ENCODE measurements around the gene ZNHIT2. TPM values are rescaled to one million over a fixed set of nuclear protein-coding genes. Genes with fewer than 3 reads are reported as not detected.
"Not testable (repeated sequence)": the region's sequence is repeated elsewhere in the genome, so short reads cannot be mapped to it uniquely, and the experiment has no call there.

ZNHIT2 gene
- total RNA-seq, 1 donor from 2014 or later = 5.8 TPM

GRCh38 chr11:65124480-65125196 lies 7.1 kb upstream of the ZNHIT2 start:
- intact Hi-C loops (cut with DNase I) = loop anchor here (5.0 kb wide), 1 partner anchor 202 kb away; the partner anchor contains the start of gene PPP2R5B
- ATAC-seq (no peak), DNase-seq (ENCODE audit: missing footprints) (no peak)

- peak; percentile 93 for ATAC-seq
- DNase-seq (ENCODE audit: missing footprints) = peak; percentile 100
- intact Hi-C loops (cut with DNase I) = no loop called here
Observed at GRCh38 chr11:65121865-65122696, 4.6 kb upstream of the ZNHIT2 start, which contains the start of the genes FAU and MRPL49. FAU (minus strand) TSS chr11:65122134; CDS start chr11:65121813, 321 bp downstream. MRPL49 (plus strand) TSS chr11:65122321; CDS start chr11:65122347, 26 bp downstream.

- intact Hi-C loops (cut with DNase I) = no loop called here
- ATAC-seq = no peak
- DNase-seq (ENCODE audit: missing footprints) = no peak
Observed at GRCh38 chr11:65121447-65121864, 4.0 kb upstream of the ZNHIT2 start.

- intact Hi-C loops (cut with DNase I) = no loop called here
- DNase-seq (ENCODE audit: missing footprints) = no peak
- ATAC-seq = no peak
Observed at GRCh38 chr11:65120831-65121230, 3.3 kb upstream of the ZNHIT2 start.

GRCh38 chr11:65119670-65119995 lies 2.1 kb upstream of the ZNHIT2 start:
- ATAC-seq = no peak
- no peak for DNase-seq (ENCODE audit: missing footprints)
- intact Hi-C loops (cut with DNase I) = no loop called here

GRCh38 chr11:65118891-65119669 lies 1.6 kb upstream of the ZNHIT2 start:
- intact Hi-C loops (cut with DNase I); ATAC-seq; DNase-seq (ENCODE audit: missing footprints): not testable (repeated sequence)

- no peak for ATAC-seq
- no peak for DNase-seq (ENCODE audit: missing footprints)
- intact Hi-C loops (cut with DNase I) = no loop called here
Observed at GRCh38 chr11:65118097-65118837, 766 bp upstream of the ZNHIT2 start.

GRCh38 chr11:65116370-65117205 lies 913 bp downstream of the ZNHIT2 start:
- no peak for ATAC-seq
- intact Hi-C loops (cut with DNase I) = loop anchor here (1.0 kb wide), 1 partner anchor 32 kb away; the partner anchor contains the start of genes CDCA5 and ZFPL1
- no peak for DNase-seq (ENCODE audit: missing footprints)

GRCh38 chr11:65115361-65116082 lies 2.0 kb downstream of the ZNHIT2 start:
- ATAC-seq = no peak
- intact Hi-C loops (cut with DNase I) = no loop called here
- DNase-seq (ENCODE audit: missing footprints) = no peak

GRCh38 chr11:65114538-65115171 lies 2.8 kb downstream of the ZNHIT2 start:
- DNase-seq (ENCODE audit: missing footprints) (no peak), ATAC-seq (no peak)
- intact Hi-C loops (cut with DNase I) = loop anchor here (5.0 kb wide), 1 partner anchor 148 kb away; the partner anchor contains the start of gene POLA2

GRCh38 chr11:65113839-65114238 lies 3.7 kb downstream of the ZNHIT2 start:
- no peak for ATAC-seq
- DNase-seq (ENCODE audit: missing footprints) = no peak
- intact Hi-C loops (cut with DNase I) = loop anchor here (5.0 kb wide), 1 partner anchor 148 kb away; the partner anchor contains the start of gene POLA2

- ATAC-seq (no peak), DNase-seq (ENCODE audit: missing footprints) (no peak)
- intact Hi-C loops (cut with DNase I) = loop anchor here (5.0 kb wide), 1 partner anchor 149 kb away; the partner anchor contains the start of gene POLA2
Observed at GRCh38 chr11:65113361-65113756, 4.1 kb downstream of the ZNHIT2 start.

GRCh38 chr11:65112546-65113360 lies 4.7 kb downstream of the ZNHIT2 start:
- DNase-seq (ENCODE audit: missing footprints) (peak; percentile 78), ATAC-seq (peak; percentile 56)
- intact Hi-C loops (cut with DNase I) = loop anchor here (5.0 kb wide), 1 partner anchor 150 kb away; the partner anchor contains the start of gene POLA2

- DNase-seq (ENCODE audit: missing footprints) (peak; percentile 99), ATAC-seq (peak; percentile 92)
- intact Hi-C loops (cut with DNase I) = loop anchor here (2.0 to 5.0 kb wide), 2 partner anchors 97 to 150 kb away; partner anchors contain the start of genes ARL2 and POLA2
Observed at GRCh38 chr11:65111744-65112545, 5.6 kb downstream of the ZNHIT2 start, which contains the start of gene TM7SF2. TM7SF2 (plus strand) TSS chr11:65111872; CDS start chr11:65112016, 144 bp downstream.

Data from Right ventricle myocardium inferior (tissue), 1 donor.